ENCODE measurements around the gene SCN11A.
"Not testable (repeated sequence)": the region's sequence is repeated elsewhere in the genome, so short reads cannot be mapped to it uniquely, and the experiment has no call there.

The SCN11A gene

DNA sequence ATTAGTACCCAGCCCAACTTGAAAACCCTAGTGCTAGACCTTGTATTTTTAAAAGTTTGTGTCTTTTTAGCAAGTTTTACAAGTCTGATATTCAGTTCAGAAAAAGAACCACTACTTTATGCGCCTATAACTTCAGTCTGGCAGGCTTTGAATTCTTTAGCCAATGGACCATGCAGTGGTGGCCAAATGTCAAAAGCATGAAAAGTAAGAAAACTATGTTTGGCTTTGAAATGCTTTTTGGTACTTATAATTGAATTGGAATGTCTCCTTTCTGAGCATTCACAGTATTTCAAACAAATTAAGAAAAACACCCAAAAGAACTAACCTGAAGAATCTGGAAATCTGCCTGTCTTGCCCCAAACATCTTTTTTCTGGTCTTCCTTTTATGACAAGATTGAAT is 12.9 kb upstream of the SCN11A start:
- DNase-seq: no peak

DNA sequence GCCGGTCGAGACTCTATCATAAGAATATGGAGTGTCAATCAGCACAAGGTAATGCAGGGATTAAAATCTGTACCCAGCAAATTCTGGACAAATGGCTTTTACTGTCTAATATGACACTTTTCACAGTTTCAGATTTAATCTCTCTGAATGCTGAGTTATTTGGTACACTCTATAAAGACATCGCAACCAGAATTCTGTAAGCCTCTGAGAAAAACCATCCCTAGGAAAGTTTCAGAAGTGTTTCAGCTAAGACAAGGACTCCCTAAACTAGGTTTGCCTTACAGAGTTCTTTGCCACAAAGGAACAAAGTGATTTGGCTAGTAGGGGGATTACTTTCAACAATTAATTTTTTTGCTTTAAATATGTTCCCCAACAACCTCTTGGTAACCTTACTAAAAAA is 11.4 kb upstream of the SCN11A start:
- DNase-seq: no peak

DNA sequence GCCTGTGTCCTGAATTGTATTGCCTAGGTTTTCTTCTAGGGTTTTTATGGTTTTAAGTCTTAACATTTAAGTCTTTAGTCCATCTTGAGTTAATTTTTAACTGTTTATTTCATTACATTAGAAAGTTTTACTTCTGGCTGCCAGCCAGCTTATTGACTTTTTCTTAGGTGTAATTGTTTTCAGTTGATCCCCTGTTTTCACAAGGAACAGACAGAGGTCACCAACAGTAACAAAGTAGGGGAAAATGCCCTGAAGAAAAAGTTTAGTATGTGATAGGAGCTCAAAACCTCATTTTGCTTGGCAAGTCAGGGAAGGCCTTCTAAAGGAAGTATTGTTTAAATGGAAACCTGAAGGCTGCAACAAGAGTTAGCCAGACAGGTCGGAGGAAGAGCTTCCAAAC is 10.4 kb upstream of the SCN11A start:
- DNase-seq: no peak

DNA sequence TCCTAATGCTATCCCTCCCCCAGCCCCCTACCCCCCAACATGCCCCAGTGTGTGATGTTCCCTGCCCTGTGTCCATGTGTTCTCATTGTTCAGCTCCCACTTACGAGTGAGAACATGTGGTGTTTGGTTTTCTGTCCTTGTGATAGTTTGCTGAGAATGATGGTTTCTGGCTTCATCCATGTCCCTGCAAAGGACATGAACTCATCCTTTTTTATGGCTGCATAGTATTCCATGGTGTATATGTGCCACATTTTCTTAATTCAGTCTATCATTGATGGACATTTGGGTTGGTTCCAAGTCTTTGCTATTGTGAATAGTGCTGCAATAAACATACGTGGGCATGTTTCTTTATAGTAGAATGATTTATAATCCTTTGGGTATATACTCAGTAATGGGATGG is 9.5 kb upstream of the SCN11A start:
- DNase-seq: not testable (repeated sequence)

DNA sequence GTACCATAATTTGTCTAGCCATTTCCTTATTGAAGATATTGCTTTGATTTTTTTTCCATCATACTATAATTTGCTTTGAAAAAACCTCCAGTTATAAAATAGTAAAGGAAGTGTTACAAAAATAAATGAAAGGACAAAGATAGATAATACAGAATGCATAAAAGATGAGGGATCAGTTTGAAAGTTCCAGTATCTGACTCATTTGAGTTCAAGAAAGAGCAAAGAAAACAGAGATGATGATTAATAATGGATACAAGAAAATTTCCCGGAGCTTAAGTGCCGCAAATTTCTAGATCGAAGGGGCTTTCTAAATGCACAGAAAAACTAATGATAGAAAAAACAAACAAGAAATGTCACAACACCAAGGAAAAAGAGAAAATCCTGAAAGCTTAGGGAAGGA is 4.4 kb upstream of the SCN11A start:
- no peak for DNase-seq

DNA sequence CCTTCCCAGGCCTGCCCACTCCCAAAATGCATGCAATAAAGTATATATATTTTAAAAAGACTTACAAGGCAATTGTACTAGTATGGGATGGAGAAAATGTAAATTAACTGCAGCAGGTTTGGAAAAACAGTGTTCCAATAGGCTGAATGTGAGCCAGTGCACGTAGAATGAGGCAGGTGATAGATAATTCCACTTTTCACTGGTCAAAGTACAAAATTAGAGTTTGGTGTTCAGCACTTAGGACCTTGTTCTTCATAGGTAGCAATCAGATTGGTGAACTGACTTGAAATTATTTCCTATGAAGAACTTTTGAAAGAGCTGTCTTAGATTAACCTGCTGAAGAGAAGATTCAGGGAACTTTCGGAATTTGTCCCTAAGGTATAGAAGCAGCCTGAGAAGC is 2.0 kb upstream of the SCN11A start:
- DNase-seq: no peak

DNA sequence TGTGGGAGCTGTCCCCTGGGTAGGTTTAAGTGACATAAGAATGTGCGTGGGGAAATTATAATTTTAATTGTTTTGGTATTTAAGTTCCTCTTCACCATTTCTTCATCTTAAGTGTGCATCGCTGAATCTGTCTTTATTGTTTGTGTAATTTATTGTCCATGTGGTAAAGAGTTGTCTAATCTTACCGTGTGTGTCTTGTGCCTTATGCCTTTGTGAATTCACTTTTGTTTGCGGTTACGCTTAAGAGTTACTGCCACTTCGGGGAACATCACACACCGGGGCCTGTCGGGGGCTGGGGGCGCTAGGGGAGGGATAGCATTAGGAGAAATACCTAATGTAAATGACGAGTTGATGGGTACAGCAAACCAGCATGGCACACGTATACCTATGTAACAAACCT is 839 bp upstream of the SCN11A start:
- DNase-seq: no peak

DNA sequence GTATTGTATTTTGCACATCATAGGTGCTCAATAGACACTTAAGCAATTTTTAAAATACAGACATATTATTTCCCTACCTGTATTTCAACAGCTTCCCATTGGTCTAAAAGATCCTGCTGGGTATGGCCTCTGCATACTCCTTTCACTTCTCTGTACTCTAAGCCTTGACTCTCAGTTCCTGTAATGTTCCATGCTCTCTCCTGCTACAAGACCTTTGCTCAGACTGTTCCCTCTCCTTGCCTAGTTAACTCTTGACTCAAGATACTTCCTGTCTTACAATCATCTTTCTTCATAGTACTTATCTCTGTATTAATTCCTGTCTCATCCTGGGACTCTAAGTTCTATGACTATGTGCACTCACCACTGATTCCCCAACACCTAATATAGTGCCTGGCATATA is 1.7 kb downstream of the SCN11A start:
- DNase-seq: no peak

DNA sequence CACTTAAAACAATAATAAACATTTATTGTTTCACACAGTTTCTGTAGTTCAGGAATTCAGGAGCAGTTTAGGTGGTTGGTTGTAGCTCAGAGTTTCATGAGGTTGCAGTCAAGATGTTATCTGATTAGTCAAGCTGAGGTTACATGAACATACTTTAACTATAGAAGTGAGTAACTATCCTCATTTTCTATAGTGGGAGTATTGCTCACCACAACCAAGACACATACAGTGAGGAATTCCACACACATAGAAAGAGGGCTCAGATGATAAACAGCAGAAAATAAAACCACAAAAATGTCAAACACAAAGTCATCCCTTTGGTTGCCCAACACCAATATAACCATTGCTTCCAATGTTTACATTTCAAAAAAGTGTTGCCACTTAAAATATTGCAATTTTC is 13.6 kb downstream of the SCN11A start:
- peak; percentile 93 for DNase-seq

DNA sequence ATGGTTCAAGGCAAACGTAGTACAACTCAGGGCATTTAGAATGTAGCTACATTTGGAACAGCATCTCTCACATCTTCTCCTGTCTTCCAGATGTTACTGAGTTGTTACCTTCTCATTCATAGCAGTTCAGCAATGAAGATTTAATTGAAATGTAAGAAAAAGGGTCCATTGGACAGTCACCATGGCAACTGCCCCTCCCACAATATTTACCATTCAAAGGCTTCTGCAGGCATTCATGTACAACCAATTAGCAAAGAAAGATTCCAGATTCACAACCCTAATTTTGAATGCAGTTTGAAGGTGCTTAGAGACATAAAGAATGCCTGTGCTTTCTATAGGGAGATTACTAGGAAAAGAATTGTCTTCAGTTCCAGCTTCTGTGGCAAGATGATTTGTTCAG is 22.2 kb downstream of the SCN11A start:
- DNase-seq: no peak

DNA sequence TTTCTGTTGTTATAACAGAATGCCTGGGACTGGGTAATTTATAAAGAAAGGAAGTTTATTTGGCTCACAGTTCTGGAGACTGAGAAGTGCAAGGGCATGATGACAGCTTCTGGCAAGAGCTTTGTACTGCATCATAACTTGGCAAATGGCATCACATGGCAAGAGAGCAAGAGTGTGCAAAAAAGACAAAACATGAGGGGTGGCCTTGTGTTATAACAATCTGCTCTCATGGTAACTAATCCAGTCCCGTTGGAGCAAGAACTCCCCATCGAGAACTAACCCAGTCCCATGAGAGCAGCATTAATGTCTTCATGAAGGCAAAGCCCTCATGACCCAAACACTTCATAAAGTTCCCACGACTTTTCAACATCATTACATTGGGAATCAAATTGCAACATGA is 23.2 kb downstream of the SCN11A start:
- no peak for DNase-seq

DNA sequence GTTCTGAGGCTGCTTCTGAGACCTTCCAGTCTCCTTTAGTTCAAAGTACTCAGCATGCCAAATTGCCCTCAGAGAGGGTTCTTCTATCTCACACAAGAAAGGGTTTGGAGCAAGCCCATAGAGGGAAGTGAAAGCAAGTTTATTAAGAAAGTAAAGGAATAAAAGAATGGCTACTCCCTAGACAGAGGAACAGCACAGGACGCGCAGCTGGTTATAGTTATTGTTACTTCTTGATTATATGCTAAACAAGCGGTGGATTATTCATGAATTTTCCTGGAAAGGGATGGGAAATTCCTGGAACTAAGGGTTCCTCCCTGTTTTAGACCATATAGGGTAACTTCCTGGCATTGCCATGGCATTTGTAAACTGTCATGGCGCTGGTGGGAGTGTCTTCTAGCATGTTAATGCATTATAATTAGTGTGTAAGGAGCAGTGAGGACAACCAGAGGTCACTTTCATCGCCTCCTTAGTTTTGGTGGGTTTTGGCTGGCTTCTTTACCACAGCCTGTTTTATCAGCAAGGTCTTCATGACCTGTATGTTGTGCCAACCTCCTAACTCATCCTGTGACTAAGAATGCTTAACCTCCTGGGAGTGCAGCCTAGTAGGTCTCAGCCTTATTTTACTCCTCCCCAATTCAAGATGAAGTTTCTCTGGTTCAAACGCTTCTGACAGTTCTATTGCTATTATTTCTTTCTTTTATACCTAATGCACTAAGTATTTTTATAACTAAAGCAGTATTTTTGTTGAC is 26.3 kb downstream of the SCN11A start:
- DNase-seq: peak; percentile 41

DNA sequence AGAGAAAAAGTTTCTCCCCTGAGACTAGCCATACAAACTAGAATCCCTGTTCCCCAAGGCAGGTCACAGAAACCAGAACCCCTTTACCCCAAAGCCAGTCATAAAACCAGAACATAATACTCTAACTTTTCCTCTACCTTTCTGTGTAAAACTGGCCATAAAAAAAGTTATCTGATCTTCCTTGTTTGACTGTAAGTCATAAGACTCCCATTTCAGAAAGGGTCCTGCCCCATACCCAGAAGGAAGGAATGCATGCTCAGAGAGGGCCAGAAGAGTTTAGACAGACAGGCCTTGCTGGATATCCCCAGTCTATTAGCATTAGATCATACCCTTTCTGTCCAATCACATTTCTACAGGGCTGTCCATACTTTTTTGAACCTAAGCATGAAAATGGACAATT is 27.2 kb downstream of the SCN11A start:
- no peak for DNase-seq

DNA sequence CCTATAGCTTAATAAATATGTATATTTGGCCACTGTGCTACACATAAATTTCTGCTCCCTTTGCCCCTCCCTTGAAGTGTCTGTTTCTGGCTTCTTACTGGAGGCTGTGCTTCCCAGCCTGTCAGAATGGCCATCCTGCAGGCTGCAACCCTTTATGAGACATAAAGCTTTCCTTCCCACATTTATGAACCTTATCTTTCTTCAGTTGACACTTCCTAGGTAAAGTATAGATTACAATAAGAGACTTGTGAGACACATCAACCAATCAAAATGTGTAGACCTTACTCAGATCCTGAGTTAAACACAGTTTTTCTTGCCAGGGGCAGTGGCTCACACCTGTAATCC is 29.5 kb downstream of the SCN11A start:
- DNase-seq: peak; percentile 37

DNA sequence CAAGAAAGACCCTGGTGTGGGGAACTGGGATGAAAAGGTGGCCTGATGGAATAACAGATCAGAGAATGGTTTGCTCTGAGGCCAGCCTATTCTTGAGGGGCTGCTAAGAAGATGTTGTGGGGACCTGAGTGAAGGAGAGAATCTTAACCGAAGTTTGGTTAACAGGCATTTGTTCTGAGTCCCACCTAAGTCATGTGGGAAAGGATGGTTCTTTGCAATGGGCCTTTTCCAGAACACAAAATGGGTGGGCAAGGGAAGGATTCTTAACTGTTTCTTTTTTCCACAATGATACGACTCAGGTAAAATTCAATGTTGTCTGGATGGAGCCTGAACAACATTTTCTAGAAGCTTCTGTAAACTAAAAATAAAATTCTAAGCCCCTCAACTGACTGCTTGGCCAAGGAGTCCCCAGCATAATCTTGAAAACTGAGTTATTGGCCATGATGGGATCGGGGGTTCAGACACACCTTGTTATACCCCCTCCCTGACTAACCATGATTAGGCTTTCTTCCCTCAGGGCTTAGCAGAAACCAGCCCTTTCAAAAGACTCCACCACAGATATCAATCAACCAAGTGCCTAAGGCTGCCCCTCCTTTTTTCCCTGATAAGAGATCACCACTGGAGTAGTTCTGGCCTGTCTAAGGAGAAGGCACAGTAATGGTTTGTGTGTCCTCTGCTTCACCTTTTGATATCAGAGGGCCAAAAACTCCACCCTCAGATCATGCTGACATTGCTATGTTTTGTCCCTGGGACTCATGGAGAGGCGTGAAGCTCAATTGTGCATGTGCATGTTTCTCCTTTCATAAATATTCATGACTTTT is 30.1 kb downstream of the SCN11A start:
- DNase-seq: peak; percentile 62

DNA sequence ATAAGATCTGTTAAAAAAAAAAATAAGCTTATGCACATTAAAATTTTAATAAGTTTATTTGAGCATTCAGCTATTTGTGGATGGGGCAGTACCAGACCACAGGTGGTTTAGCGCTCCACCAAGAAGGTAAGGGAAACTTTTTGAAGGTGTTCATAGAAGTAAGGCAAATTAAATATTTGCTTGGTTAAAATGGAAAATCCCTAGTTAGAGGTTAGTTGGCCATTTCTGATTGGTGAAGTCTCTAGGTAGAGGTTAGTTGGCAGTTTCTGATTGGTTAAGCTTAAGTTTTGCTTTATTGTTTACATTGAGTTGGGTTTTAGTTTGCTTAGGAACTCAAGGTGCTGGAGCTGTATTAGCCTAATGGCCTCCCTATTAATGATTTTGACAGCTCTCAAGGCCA is 30.7 kb downstream of the SCN11A start:
- no peak for DNase-seq

DNA sequence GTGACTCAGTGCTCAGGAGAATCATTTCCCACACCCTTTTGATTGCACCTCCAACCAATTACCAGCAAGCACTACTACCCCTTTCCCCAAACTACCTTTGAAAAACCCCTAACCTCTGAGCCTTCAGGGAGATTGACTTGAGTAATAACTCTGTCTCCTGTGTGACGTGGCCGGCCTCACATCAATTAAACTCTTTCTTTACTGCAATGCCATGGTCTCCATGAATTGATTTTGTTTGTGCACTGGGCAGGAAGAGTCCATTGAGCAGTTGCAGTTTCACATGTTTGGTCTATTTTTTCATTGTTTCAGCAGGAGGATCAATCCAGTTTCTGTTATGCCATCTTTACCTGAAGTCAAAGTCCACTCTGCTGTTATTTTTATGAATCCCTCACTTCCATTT is 32.4 kb downstream of the SCN11A start:
- DNase-seq: no peak

DNA sequence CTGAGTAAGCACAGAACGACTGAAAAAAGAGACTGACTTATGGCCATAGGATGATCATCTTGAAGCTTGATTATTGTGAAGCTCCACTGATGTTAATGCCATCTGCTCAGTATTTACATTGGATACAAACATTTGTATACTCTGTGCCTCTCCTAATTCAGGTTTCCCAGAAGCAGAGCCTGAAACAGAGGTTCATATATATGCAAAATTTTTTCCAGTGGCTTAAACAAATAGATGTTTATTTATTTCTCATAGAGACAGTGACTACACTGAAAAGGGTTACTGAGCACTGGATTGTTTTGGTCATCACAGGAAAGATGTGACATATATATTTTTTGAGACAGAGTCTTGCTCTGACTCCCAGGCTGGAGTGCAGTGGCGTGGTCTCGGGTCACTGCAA is 36.3 kb downstream of the SCN11A start:
- no peak for DNase-seq

DNA sequence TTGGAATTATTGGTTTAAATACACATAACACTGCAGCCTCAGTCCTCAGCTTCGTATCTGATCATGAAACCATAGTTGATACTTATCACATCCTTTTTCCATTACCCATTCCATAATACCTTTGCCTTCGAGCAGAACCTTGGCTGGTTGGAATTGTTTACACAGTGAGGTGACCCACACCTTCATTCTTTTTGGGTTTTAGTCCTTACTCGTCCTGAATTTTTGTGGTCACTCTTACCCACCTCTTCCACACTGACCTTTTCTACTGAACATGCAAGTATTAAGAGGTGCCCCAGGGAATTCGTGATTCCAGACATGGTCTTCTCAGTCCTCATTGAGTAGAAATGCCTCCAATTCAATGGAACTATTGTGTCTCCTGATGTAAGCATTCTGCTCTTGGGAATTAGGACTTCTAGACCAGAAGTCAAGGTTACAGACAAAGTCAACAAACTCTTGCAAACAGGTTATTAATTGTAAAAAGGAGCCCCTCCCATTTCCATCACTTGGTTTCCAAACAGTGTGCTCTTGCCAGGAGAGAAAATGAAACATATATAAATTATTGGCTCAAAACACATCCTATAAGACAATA is 37.7 kb downstream of the SCN11A start:
- DNase-seq: no peak

DNA sequence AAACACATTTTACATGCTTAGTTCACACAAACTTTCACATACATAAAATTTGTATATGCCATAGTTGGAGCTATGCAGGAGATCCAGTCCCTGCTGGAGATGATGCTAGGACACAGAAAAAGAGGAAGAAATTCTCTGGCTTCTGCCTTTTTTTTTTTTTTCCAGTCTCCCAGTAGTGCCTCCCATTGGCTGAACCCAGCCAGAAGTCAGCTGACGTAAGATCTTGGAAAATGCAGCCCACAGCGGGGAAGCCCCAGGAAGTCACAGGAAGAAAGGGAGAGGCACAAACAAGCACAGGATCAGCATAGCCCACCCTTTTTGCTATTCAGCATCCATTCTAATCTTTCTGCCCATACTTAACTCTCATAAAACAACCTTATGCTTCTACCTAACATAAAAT is 38.5 kb downstream of the SCN11A start:
- no peak for DNase-seq

DNA sequence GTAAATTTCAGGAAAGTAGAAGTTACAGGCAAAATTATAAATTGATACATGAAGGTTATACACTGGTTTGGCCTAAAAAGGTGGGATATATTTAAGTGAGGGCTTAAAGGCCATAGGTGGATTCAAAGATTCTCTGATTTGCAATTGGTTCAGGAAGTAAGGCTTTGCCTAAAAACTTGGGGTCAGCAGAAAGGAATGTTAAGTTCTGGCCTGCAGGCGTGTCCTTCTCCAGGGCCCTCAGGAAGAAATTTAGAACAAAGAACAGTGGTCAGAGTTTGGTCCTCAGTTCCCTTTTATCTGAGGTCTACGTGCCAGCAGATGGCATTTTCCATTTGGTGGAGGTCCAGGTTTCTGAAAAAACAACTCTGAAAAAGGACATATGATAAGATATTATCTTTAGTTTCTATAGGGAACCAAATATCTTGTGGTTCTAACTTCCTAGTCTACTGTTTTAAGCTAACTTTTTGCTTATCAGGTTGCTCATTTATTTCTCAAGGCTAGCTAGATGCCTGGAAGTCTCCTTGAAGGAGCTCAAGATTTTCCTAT is 40.5 kb downstream of the SCN11A start:
- peak; percentile 6 for DNase-seq

DNA sequence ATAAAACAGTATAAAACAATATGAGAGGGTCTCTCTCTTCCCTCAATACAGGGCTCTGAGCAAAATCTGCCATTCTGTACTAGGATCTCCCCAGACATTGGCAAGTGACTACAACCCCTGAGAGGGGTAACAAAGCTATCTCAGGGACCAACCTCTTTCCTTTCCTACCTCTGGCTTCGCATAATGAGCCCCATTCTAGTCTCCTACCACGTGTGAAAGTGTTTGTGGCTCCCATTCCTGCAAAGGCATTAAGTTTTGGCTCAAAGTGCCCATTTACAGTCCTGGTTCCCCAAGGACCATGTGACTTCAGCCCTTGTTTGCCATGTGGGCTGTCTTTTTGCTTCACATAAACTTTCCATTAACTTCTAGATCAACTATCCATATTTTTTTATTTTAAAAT is 46.4 kb downstream of the SCN11A start:
- DNase-seq: no peak

All from NCI-H226 (cell line).